Muscle layer of duodenum (tissue), 2 donors: Measurements from ENCODE around the gene ACTL6A.

Experiments used
- H3K27ac ChIP-seq: one replicate; pipeline ENCODE4 v1.7.0; 2013; ENCODE audit warnings: mild to moderate bottlenecking, low read length
- H3K27me3 ChIP-seq: one replicate; pipeline ENCODE4 v1.7.0; 2013; ENCODE audit warnings: low read depth, mild to moderate bottlenecking, control low read depth, low read length
- H3K36me3 ChIP-seq, 2 donors: one replicate each; pipeline ENCODE4 v1.7.0; 2013; ENCODE audit warnings: low read length in 2 of 2, control low read depth in 1 of 2, mild to moderate bottlenecking in 1 of 2; ENCODE audit not compliant: insufficient read depth in 2 of 2, control insufficient read depth in 1 of 2
- H3K4me1 ChIP-seq, 2 donors: one replicate each; pipeline ENCODE4 v1.7.0; 2013; ENCODE audit warnings: low read length in 2 of 2, mild to moderate bottlenecking in 2 of 2, control low read depth in 1 of 2, moderate library complexity in 1 of 2; ENCODE audit not compliant: insufficient read depth in 2 of 2, control insufficient read depth in 1 of 2
- H3K4me3 ChIP-seq, 2 donors: one replicate each; pipeline ENCODE4 v1.7.0; 2013; ENCODE audit warnings: low read length in 2 of 2, low read depth in 1 of 2, mild to moderate bottlenecking in 1 of 2
- H3K9me3 ChIP-seq, 2 donors: one replicate each; pipeline ENCODE4 v1.7.0; 2013; ENCODE audit warnings: low read length in 2 of 2, control low read depth in 1 of 2, mild to moderate bottlenecking in 1 of 2; ENCODE audit not compliant: control insufficient read depth in 1 of 2
- donor health status: healthy.

ACTL6A gene

DNA sequence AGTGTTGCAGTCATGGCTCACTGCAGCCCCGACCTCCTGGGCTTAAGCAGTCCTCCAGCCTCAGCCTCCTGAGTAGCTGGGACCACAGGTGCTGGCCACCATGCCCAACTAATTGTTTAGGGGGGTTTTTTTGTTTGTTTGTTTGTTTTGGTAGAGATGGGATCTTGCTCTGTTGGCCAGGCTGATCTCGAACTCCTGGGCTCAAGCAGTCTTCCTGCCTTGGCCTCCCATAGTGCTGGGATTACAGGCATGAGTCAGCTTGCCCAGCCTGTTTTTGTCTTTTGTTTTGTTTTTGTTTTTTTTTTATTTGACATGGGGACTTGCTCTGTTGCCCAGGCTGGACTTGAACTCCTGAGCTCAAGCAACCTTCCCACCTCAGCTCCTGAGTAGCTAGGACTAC, 59.3 kb downstream of the ACTL6A start:
- Histone ChIP-seq H3K4me3 (no peak overlapping the region), H3K27ac (no peak overlapping the region), H3K4me1 (no peaks in the 10 kb centered on the region), H3K9me3 (no peaks in the 10 kb centered on the region), H3K36me3 (peaks cover 28 to 63% of the 10 kb centered on the region in 2 donors), H3K27me3 (no peaks in the 10 kb centered on the region)

GRCh38 chr3:179624451-179624850, 61.7 kb downstream of the ACTL6A start:
- Histone ChIP-seq H3K27me3 (no peaks in the 10 kb centered on the region), H3K4me3 (no peak overlapping the region), H3K9me3 (no peaks in the 10 kb centered on the region), H3K36me3 (peaks cover 23 to 49% of the 10 kb centered on the region in 2 donors), H3K27ac (no peak overlapping the region), H3K4me1 (no peaks in the 10 kb centered on the region)

DNA sequence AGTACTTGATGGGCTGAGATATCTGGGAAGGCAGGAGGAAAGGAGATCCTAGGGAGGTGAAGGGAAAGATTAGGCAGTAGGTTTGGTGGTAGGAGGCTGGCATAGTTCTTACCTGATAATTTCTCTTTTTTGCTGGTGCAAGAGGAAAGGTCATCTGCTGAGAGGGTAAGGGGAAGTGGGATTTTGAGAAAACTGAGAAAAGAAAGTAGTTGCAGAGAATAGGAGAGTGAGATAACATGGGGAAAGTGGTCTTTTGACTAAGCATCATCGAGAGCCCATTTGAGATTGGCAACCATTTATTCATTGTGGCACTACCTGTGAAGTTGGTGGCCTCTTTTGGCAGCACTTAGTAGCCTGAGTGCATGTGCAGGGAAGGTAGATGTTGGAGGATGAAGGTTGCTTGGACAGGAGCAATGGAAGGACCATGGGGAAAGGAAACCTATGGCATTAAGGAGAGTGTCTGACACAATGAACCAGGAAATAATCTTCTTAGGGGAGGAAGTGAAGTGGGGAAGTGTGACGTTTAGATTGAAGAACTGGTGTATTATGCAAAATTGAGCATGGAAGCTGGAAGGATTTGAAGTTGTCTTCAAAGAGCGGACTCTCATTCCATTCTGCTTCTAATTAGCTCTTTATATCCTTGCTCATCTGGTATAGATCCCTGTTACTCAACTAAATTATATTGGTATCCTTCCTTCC, 68.2 kb downstream of the ACTL6A start:
- Histone ChIP-seq H3K27me3 (no peaks in the 10 kb centered on the region), H3K4me1 (no peaks in the 10 kb centered on the region), H3K36me3 (peaks cover under 1 to 7% of the 10 kb centered on the region in 2 donors), H3K9me3 (no peaks in the 10 kb centered on the region), H3K4me3 (no peak overlapping the region), H3K27ac (no peak overlapping the region)
